CD4-positive, alpha-beta T cell treated with Interleukin-6 for 4 hours (primary cell): ENCODE results near the gene DALRD3.

Experiments used
- DNase-seq: peaks from one replicate; pipeline ENCODE4 v3.0.0-alpha.2; 2020; ENCODE audit warnings: mixed read lengths

DALRD3 gene

GRCh38 chr3:49017971-49018706 is at the start of gene DALRD3:
Gene DALRD3, minus strand, starts transcription at chr3:49018580. Its CDS starts 16 bp downstream, at chr3:49018564.
- peak; percentile 56 for DNase-seq

GRCh38 chr3:49058011-49058410 is 39.6 kb upstream of the DALRD3 start:
- no peak for DNase-seq

GRCh38 chr3:49057268-49057667 is 38.9 kb upstream of the DALRD3 start:
- DNase-seq = no peak

GRCh38 chr3:49054344-49054862 is 36.0 kb upstream of the DALRD3 start:
- no peak for DNase-seq

- no peak for DNase-seq
Observed at GRCh38 chr3:49053543-49053942, 35.2 kb upstream of the DALRD3 start.

GRCh38 chr3:49035281-49035680 is 16.9 kb upstream of the DALRD3 start:
- DNase-seq = no peak

GRCh38 chr3:49034650-49035049 is 16.3 kb upstream of the DALRD3 start:
- DNase-seq = no peak

- DNase-seq = no peak
Observed at GRCh38 chr3:49032646-49033304, 14.4 kb upstream of the DALRD3 start.

- no peak for DNase-seq
Observed at GRCh38 chr3:49030321-49030720, 11.9 kb upstream of the DALRD3 start.

GRCh38 chr3:49029563-49029884 is 11.1 kb upstream of the DALRD3 start:
- DNase-seq = no peak

- peak; percentile 95 for DNase-seq
Observed at GRCh38 chr3:49028673-49029562, 10.5 kb upstream of the DALRD3 start, which contains the start of gene IMPDH2. Gene IMPDH2, minus strand, starts transcription at chr3:49029398. Its CDS starts 48 bp downstream, at chr3:49029350.

GRCh38 chr3:49028298-49028672 is 9.9 kb upstream of the DALRD3 start:
- no peak for DNase-seq

- no peak for DNase-seq
Observed at GRCh38 chr3:49027634-49028033, 9.3 kb upstream of the DALRD3 start.

- DNase-seq = no peak
Observed at GRCh38 chr3:49026536-49026935, 8.2 kb upstream of the DALRD3 start.

GRCh38 chr3:49025793-49026520 is 7.6 kb upstream of the DALRD3 start:
- no peak for DNase-seq

GRCh38 chr3:49025005-49025792 is 6.8 kb upstream of the DALRD3 start:
- DNase-seq = no peak

GRCh38 chr3:49024449-49024848 is 6.1 kb upstream of the DALRD3 start:
- no peak for DNase-seq

GRCh38 chr3:49023775-49024174 is 5.4 kb upstream of the DALRD3 start:
- DNase-seq = no peak

- DNase-seq = peak; percentile 1
Observed at GRCh38 chr3:49022688-49023171, 4.3 kb upstream of the DALRD3 start.

- peak; percentile 92 for DNase-seq
Observed at GRCh38 chr3:49021813-49022687, 3.7 kb upstream of the DALRD3 start, which contains the start of gene NDUFAF3. Gene NDUFAF3, plus strand, starts transcription at chr3:49022121. Its CDS starts 24 bp downstream, at chr3:49022145.
